GM19328 (cell line): Measurements from ENCODE around the gene GPHN.
A peak's percentile ranks its signal among the peaks of the same experiment; 100 is the strongest.
"Not testable (repeated sequence)": the region's sequence is repeated elsewhere in the genome, so short reads cannot be mapped to it uniquely, and the experiment has no call there.

Experiments
- ATAC-seq: cut with Tn5 transposase; IDR thresholded peaks from one replicate; pipeline ENCODE4 v1.9.1; 2021; ENCODE audit warnings: mild to moderate bottlenecking, moderate library complexity; ENCODE audit not compliant: unreplicated experiment

The GPHN gene

GRCh38 chr14:66501592-66501991 lies 6.4 kb upstream of the GPHN start:
- ATAC-seq: no peak

DNA sequence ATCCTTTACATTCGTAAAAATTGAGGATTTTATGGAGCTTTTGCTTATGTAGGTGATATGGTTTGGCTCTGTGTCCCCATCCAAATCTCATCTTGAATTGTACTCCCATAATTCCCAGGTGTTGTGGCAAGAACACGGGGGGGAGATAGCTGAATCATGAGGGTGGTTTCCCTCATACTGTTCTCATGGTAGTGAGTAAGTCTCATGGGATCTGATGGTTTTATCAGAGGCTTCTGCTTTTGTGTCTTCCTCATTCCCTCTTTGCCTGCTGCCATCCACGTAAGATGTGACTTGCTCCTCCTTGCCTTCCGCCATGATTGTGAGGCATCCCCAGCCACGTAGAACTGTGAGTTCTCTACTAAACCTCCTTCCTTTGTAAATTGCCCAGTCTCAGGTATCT lies 5.1 kb upstream of the GPHN start:
- not testable (repeated sequence) for ATAC-seq

DNA sequence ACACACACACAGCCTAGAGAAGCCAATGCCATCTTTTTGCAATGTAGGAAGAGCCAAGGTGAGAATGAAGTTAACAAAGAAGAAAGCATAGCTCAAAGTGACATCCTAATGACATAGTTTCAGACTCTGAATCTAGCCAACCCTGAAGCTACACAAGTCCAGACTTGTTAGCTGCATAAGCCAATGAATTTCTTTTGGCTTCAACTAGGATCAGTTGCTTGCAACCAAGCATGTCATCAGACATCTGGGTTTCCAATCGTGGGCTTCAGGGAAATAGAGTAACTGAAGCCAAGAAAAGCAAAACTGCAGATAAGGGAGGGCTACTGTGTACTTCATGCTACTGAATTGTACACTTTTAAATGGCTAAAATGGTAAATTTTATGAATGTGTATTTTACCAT lies 4.4 kb upstream of the GPHN start:
- ATAC-seq: no peak

DNA sequence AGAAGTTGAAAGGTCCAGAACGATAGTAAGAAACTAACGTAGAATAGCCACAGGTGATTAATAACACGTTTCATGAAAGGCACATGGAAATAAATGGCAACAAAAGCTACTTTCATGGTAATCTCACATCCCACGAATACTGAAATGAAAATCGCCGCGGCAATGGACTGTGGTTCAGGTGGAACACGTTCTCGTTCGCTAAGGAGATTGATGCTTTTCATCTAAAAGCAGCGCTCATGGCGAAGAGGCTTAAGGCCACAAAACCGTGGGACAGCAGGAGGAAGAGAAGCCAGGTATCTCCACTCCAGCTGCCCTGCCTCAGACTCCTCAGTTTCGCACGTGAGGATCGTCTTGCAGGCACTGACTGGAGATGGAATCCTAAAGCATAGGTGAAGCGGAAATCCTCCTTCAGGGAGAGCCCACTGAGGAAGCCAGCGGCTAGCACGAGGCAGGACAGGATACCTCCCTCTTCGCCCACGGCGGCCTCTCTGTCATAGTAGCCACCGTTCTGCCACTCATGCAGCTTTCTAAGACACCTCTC lies 696 bp upstream of the GPHN start:
- ATAC-seq: peak; percentile 14

DNA sequence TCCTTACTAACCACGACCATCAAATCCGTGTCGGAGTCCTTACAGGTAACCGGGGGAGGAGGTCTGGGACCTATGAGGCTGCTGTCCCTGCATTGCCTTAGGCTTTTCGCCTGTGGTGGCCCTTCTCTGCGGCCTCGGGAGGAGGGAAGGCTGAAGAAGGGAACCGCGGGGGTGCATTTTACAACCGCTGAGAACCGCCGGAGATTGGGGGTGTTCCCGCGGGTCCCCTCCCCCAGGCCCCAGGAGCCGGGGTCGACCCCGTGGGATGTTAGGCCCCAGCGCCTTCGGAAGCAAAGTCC lies 549 bp downstream of the GPHN start:
- ATAC-seq: no peak

DNA sequence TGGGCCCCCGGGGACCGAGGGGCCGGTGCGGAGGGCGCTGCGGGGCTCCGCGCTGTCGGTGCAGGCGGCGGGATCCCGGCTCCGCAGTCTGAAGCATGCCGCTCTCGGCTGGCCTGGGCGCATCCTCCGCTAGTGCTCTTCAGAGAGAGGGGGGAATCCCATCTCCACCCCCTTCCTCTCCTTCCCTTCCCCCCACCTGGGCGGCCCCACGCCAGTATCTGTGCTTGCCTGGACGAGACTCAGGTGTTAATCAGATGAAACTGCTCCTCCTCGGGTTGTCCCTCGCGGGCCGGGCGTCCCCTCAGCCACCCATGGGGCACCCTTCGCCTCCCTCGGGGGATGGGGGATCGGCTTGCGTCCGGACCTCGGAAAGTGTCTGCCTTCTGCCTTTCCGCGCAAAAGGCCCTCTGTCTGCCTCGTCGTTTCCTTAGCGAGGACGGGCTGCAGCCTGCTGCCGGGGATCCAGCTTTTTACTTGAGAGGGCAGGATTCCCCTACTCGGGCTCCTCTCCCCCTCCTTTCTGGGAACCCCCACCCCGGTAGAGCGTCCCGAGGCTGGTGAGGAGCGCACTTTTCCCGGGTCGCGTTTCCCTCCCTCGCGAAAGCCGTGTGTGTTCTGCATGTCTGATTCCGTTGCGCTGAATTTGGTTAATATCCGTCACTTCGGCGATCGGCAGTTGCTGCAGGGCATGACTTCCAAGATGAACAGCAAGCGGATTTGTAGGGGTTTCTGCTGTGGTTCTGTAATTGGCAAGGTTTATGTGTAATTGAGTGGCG lies 1.1 kb downstream of the GPHN start:
- ATAC-seq: no peak

DNA sequence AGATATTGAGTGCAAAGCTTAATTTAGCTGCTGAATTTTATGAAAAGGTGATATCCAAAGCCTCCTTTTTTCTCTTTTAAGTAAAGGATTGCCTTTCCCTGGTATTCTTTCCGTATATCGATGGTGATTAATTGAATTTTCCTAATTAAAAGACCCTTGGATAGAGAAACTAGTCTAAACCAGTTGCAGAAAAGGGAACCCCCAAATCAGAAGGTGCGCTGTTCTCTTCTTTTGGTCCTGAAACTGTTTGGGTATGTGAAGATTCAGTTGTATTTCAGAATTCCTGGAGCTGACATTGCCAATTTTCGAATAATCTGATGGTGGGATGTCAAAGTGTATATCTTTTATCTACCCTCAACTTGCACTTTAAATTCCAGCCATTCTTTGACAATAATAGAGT lies 1.9 kb downstream of the GPHN start:
- no peak for ATAC-seq

GRCh38 chr14:66511849-66512248 lies 3.9 kb downstream of the GPHN start:
- no peak for ATAC-seq

- ATAC-seq: no peak
These were observed 6.3 kb downstream of the GPHN start for GRCh38 chr14:66514213-66514612.

GRCh38 chr14:66530526-66530925 lies 22.6 kb downstream of the GPHN start:
- no peak for ATAC-seq

- ATAC-seq: no peak
These were observed 31.1 kb downstream of the GPHN start for GRCh38 chr14:66539034-66539433.

DNA sequence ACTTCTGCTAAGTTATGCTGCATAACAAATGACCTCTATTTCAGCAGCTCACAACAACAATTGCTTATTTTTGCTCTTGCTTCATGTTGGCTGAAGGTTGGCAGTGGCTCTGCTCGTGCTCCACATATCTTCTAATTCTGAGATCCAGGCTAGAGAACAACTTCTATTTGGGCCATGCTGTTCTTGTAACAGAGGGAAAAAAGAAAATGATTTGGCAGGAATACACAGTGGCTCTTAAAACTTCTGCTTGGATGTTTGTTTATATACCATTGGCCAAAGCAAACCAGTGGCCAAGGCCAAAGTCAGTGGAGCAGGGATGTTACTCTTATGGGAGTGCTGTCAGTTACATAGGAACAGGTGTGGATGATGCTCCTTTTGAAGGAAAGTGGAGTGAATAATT lies 32.1 kb downstream of the GPHN start:
- no peak for ATAC-seq

DNA sequence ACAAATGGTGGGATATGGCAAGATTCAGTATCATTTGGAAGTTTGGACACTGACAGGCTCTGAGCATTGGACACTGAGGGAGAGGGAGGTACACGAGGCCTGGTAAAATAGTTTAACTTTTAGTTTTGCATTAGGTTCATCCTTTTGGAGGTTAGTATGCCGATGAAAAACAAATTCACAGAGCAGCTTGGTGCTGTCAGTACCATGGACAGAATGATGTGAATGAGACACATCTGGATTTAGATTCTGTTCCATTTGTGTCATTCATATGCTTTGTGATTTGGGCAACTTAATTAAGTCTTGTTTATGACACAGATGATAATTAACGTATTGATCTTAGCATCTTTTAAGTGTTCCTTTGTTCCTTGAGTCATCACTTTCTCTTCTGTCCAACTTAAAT lies 33.7 kb downstream of the GPHN start:
- ATAC-seq: no peak

GRCh38 chr14:66543996-66544395 lies 36.0 kb downstream of the GPHN start:
- no peak for ATAC-seq

- ATAC-seq: not testable (repeated sequence)
These were observed 37.2 kb downstream of the GPHN start for GRCh38 chr14:66545191-66545590.

DNA sequence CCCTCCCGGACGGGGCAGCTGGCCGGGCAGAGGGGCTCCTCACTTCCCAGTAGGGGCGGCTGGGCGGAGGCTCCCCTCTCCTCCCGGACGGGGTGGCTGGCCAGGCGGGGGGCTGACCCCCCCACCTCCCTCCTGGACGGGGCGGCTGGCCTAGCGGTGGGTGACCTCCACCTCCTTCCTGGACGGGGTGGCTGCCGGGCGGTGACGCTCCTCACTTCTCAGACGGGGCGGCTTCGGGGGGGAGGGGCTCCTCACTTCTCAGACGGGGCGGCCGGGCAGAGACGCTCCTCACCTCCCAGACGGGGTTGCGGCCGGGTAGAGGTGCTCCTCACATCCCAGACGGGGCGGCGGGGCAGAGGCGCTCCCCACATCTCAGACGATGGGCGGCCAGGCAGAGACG lies 37.8 kb downstream of the GPHN start:
- not testable (repeated sequence) for ATAC-seq

- no peak for ATAC-seq
These were observed 55.8 kb downstream of the GPHN start for GRCh38 chr14:66563731-66564130.

DNA sequence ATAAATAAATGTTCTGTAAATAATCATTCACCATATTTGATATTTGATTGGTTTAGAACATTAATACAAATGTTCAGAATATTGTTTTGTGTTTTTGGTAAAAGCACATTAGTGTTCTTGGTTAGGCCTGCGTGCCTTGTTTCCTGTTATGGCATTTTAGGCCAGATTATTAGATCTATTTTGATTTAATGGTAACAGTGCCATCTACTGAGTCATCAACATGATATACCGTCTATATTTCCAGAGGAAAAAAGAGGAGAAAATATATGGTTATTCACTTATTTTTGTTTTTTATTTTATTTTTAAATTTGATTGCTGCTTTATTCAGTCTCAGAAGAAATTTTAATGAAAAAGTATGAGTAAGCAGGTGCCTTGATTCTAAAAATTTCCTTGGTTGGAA lies 60.3 kb downstream of the GPHN start:
- ATAC-seq: no peak

- ATAC-seq: no peak
These were observed 64.9 kb downstream of the GPHN start for GRCh38 chr14:66572826-66573225.

- ATAC-seq: no peak
These were observed 67.1 kb downstream of the GPHN start for GRCh38 chr14:66575014-66575413.

- no peak for ATAC-seq
These were observed 68.0 kb downstream of the GPHN start for GRCh38 chr14:66575939-66576338.

GRCh38 chr14:66587753-66588152 lies 79.8 kb downstream of the GPHN start:
- not testable (repeated sequence) for ATAC-seq

GRCh38 chr14:66595394-66595793 lies 87.4 kb downstream of the GPHN start:
- ATAC-seq: no peak
